Measurements from ENCODE around the gene ANAPC7.

- no peak for TF ChIP-seq GLIS3 (CRISPR knock-in tag; IDR thresholded peaks at IDR 0.05)
- no peak for TF ChIP-seq CREB5 (CRISPR knock-in tag; IDR thresholded peaks at IDR 0.05; ENCODE audit: low read depth)
- no peak for TF ChIP-seq ZFP30 (CRISPR knock-in tag; IDR thresholded peaks at IDR 0.05)
Measured at GRCh38 chr12:110337912-110338710, 65.4 kb downstream of the ANAPC7 start.
